Uterus (tissue), 2 donors: ENCODE data around the gene SLC25A30.

ENCODE experiments used
- POLR2A ChIP-seq, 2 donors: fragments of 450-650 bp; IDR thresholded peaks; one replicate each; pipeline ENCODE4 v1.6.1; 2016; ENCODE audit warnings: antibody characterized with exemption in 2 of 2, mild to moderate bottlenecking in 1 of 2, moderate library complexity in 1 of 2
- TF ChIP-seq, protein P1 (sequence below), 4 experiments: fragments of 200-600 bp in 2 of 4; fragments of 450-650 bp in 2 of 4; sonication (generic) in 2 of 4; IDR thresholded peaks; one replicate each; pipeline ENCODE4 v1.5.1; 2016 to 2019; ENCODE audit warnings: antibody characterized with exemption in 4 of 4, mild to moderate bottlenecking in 2 of 4, moderate library complexity in 1 of 4

DNA sequence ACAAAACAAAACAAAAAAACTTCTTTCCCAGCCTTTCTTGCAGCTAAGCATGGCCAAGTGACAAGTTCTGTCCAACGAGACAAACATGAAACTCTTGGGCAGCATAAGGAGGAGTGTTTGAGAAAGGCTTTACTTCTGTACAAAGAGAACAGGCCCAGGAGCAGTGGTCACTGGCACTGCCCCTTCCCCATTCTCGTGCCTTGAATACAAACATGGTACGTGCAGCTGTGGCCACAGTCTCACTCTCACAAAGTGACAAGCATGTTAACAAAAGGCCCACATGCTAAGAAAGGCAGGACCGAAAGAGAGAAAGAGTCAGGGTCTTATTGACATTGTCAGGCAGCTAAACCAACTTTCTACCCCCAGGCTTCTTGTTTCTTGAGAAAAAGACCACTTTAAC, 19.8 kb upstream of the SLC25A30 start:
- TF ChIP-seq, protein P1, sequence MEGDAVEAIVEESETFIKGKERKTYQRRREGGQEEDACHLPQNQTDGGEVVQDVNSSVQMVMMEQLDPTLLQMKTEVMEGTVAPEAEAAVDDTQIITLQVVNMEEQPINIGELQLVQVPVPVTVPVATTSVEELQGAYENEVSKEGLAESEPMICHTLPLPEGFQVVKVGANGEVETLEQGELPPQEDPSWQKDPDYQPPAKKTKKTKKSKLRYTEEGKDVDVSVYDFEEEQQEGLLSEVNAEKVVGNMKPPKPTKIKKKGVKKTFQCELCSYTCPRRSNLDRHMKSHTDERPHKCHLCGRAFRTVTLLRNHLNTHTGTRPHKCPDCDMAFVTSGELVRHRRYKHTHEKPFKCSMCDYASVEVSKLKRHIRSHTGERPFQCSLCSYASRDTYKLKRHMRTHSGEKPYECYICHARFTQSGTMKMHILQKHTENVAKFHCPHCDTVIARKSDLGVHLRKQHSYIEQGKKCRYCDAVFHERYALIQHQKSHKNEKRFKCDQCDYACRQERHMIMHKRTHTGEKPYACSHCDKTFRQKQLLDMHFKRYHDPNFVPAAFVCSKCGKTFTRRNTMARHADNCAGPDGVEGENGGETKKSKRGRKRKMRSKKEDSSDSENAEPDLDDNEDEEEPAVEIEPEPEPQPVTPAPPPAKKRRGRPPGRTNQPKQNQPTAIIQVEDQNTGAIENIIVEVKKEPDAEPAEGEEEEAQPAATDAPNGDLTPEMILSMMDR (IDR thresholded peaks at IDR 0.05), result no peak
- no peak for TF ChIP-seq POLR2A (IDR thresholded peaks at IDR 0.05)
